NT2/D1 (cell line): ENCODE results near the gene UBE2E1.
"Not testable (repeated sequence)": the region's sequence is repeated elsewhere in the genome, so short reads cannot be mapped to it uniquely, and the experiment has no call there.

Experiments used
- DNase-seq: peaks from one replicate; pipeline ENCODE4 v3.0.0-alpha.2; 2011; ENCODE audit warnings: low read depth, low spot score
- H3K27me3 ChIP-seq: 2 replicates; pipeline ENCODE4 v1.6.0; 2011; ENCODE audit warnings: mild to moderate bottlenecking; ENCODE audit not compliant: insufficient read length, insufficient read depth
- H3K36me3 ChIP-seq: 2 replicates; pipeline ENCODE4 v1.6.1; 2011; ENCODE audit warnings: mild to moderate bottlenecking, low read length, mixed read lengths; ENCODE audit not compliant: insufficient read depth, insufficient read length
- H3K4me1 ChIP-seq: 2 replicates; pipeline ENCODE4 v1.5.1; 2011; ENCODE audit not compliant: insufficient read depth, insufficient read length
- H3K4me3 ChIP-seq: 2 replicates; pipeline ENCODE4 v1.5.1; 2011; ENCODE audit warnings: low read depth; ENCODE audit not compliant: insufficient read length
- H3K9ac ChIP-seq: 2 replicates; pipeline ENCODE4 v1.6.0; 2011; ENCODE audit warnings: low read depth; ENCODE audit not compliant: insufficient read length
- H3K9me3 ChIP-seq: 2 replicates; pipeline ENCODE4 v1.5.1; 2011; ENCODE audit warnings: mild to moderate bottlenecking, low read length; ENCODE audit not compliant: insufficient read depth
- SUZ12 ChIP-seq: IDR thresholded peaks from 2 replicates; pipeline ENCODE4 v1.6.1; 2011; ENCODE audit not compliant: insufficient read length, insufficient read depth; ENCODE audit errors: extremely low read depth
- YY1 ChIP-seq: IDR thresholded peaks from 2 replicates; pipeline ENCODE4 v1.6.1; 2011; ENCODE audit not compliant: insufficient read length, insufficient read depth
- ZNF274 ChIP-seq: IDR thresholded peaks from 2 replicates; pipeline ENCODE4 v1.6.1; 2011; ENCODE audit warnings: mild to moderate bottlenecking, low read depth, low read length

UBE2E1 gene

GRCh38 chr3:23867400-23867799 is 61.6 kb downstream of the UBE2E1 start:
- no peak for DNase-seq
- no peaks in the 10 kb centered on the region for H3K36me3 ChIP-seq
- TF ChIP-seq ZNF274 (no peak), YY1 (no peak), SUZ12 (no peak)

DNA sequence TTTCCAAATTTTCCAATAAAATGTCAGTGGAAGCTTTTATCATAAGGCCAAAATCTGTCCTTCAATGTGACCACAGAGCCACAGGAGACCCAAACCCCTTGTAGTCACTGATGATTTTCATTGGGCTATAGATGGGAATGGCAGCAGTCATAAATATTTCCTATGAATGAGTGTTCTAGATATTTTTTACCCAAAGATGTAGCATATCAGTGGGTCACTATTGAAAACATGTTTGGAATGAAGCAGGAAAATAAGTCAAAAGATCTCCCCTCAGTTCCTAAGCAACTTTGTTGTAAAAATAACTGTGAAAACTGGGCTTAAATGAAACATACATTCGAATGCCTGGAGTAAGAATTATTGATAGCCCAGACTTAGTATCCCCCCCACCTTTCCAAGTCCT is 62.1 kb downstream of the UBE2E1 start:
- Histone ChIP-seq H3K4me3 (no peak overlapping the region), H3K4me1 (peaks cover 6% of the 10 kb centered on the region), H3K9me3 (peaks cover 12% of the 10 kb centered on the region; the same call in 1 of the 2 replicates)

More at GRCh38 chr3:23867400-23867799, 61.6 kb downstream of the UBE2E1 start:
- Histone ChIP-seq H3K27me3 (no peaks in the 10 kb centered on the region), H3K4me3 (no peak overlapping the region), H3K9me3 (peaks cover 12% of the 10 kb centered on the region; the same call in 1 of the 2 replicates), H3K9ac (no peak overlapping the region), H3K4me1 (peaks cover 6% of the 10 kb centered on the region)

GRCh38 chr3:23869977-23870662 is 64.4 kb downstream of the UBE2E1 start:
- Histone ChIP-seq H3K4me1 (peaks cover 3% of the 10 kb centered on the region), H3K9ac (no peak overlapping the region), H3K27me3 (no peaks in the 10 kb centered on the region), H3K36me3 (no peaks in the 10 kb centered on the region), H3K4me3 (no peak overlapping the region), H3K9me3 (peaks cover 12% of the 10 kb centered on the region; the same call in 1 of the 2 replicates)
- TF ChIP-seq ZNF274 (no peak), YY1 (no peak), SUZ12 (no peak)
- DNase-seq: no peak

More for the DNA sequence above, 62.1 kb downstream of the UBE2E1 start:
- Histone ChIP-seq H3K9ac (no peak overlapping the region), H3K27me3 (no peaks in the 10 kb centered on the region), H3K36me3 (no peaks in the 10 kb centered on the region)
- DNase-seq: no peak
- TF ChIP-seq YY1 (no peak), ZNF274 (no peak), SUZ12 (no peak)

GRCh38 chr3:23870663-23871043 is 64.9 kb downstream of the UBE2E1 start:
- not testable (repeated sequence) for H3K27me3 ChIP-seq, DNase-seq

GRCh38 chr3:23871361-23871760 is 65.6 kb downstream of the UBE2E1 start:
- H3K4me1 ChIP-seq, DNase-seq, H3K9ac ChIP-seq, H3K36me3 ChIP-seq, H3K4me3 ChIP-seq, H3K27me3 ChIP-seq: not testable (repeated sequence)
- H3K9me3 ChIP-seq: peaks cover 12% of the 10 kb centered on the region; the same call in 1 of the 2 replicates

More at GRCh38 chr3:23870663-23871043, 64.9 kb downstream of the UBE2E1 start:
- not testable (repeated sequence) for H3K4me1 ChIP-seq, H3K9ac ChIP-seq, H3K4me3 ChIP-seq, H3K36me3 ChIP-seq
- peaks cover 12% of the 10 kb centered on the region; the same call in 1 of the 2 replicates for H3K9me3 ChIP-seq

DNA sequence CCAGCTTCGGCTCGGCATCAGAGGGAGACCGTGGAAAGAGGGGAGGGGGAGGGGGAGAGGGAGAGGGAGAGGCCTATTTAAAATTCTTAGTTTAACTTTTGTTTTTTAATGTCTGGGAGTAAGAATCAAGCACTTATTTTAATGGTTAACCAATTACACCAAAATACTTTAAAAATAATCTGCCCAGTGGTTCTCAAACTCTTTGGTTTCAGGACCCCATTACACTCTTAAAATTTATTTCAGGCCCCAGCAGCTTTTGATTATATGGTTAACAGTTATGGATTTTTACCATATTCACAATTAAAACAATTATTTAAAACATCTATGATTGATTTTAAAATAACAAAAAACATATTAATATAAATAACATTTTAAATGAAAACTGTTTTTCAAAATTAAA is 66.6 kb downstream of the UBE2E1 start:
- H3K4me1 ChIP-seq: no peaks in the 10 kb centered on the region
- no peaks in the 10 kb centered on the region for H3K36me3 ChIP-seq

DNA sequence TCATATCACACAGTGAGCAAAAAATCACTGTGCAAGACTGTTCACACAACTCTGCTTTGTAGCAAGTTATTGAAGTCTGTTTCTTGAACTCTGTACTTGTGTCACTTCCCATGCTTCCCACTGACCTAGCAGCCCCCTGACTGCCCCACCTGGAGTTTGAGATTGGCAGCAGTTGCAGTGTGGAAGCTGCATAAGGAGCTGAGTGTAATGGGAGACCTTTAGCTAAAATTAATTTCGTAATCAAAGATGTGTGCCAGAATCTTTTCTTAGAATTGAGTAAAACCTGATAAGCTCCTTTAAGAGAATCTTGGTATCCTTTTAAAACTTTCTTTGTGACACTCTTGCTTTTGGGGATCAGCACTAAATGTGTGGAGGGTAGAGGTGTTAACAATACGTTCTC is 68.2 kb downstream of the UBE2E1 start:
- Histone ChIP-seq H3K4me3 (no peak overlapping the region), H3K9me3 (peaks cover 12% of the 10 kb centered on the region; the same call in 1 of the 2 replicates), H3K4me1 (no peaks in the 10 kb centered on the region), H3K27me3 (no peaks in the 10 kb centered on the region), H3K9ac (no peak overlapping the region), H3K36me3 (peaks cover 7% of the 10 kb centered on the region)
- no peak for DNase-seq
- TF ChIP-seq ZNF274 (no peak), YY1 (no peak), SUZ12 (no peak)

More for the DNA sequence above, 66.6 kb downstream of the UBE2E1 start:
- no peak for DNase-seq
- no peaks in the 10 kb centered on the region for H3K27me3 ChIP-seq
- TF ChIP-seq YY1 (no peak), ZNF274 (no peak), SUZ12 (no peak)
- H3K9ac ChIP-seq: no peak overlapping the region
- H3K4me3 ChIP-seq: no peak overlapping the region
- peaks cover 12% of the 10 kb centered on the region; the same call in 1 of the 2 replicates for H3K9me3 ChIP-seq
